Stimulated activated CD8-positive, alpha-beta memory T cell treated with anti-CD3 and anti-CD28 coated beads, Interleukin-7, amount 100 ng/mL, for 1 hour (primary cell): ENCODE data around the gene SYT9.

Experiments
- DNase-seq, 2 donors: peaks; one replicate each; pipeline ENCODE4 v3.0.0-alpha.2; 2020; ENCODE audit warnings: low read depth in 2 of 2

SYT9 gene, protein sequence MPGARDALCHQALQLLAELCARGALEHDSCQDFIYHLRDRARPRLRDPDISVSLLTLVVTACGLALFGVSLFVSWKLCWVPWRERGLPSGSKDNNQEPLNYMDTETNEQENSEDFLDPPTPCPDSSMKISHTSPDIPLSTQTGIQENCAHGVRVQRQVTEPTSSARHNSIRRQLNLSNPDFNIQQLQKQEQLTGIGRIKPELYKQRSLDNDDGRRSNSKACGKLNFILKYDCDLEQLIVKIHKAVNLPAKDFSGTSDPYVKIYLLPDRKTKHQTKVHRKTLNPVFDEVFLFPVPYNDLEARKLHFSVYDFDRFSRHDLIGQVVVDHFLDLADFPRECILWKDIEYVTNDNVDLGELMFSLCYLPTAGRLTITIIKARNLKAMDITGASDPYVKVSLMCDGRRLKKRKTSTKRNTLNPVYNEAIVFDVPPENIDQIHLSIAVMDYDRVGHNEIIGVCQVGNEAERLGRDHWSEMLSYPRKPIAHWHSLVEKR

DNA sequence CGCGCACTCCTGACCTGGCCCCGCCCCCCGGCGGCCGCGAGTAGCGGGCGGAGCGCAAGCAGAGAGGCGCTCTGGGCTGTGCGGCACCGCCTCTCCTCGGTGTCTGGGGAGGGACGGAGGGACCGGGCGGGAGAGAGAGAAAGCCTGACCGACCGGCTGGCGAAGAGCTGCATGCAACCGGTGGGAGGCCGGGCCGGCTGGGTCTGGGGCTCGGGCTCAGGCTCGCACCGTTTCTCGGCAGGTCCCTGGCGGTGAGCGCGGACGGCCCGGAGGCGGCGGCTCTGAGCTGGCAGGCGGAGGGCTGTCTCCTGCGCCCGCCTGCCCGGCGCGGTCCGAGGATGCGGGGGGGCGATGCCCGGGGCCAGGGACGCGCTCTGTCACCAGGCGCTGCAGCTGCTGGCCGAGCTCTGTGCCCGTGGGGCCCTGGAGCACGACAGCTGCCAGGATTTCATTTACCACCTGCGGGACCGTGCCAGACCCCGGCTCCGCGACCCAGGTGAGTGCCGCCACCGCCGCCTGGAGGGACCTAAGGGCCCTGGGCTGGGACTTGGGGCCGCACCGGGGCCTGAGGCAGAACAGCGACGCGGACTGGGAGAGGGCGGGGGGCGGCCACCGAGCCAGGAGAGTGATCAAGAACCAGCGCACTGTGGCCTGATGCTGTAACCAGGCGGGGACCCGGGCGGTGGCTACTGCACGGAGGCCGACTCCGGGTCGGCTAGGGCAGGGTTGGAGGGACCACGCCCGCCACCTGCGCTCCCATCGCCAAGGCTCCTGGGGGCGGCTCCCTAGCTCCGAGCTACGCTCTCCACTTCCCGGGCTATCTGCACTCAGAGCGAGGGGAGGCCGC, at the start of gene SYT9:
TSS of gene SYT9 (plus strand) at position 69 of the 847 bp plus-strand sequence. CDS start at position 352, 283 bp downstream.
- no peak for DNase-seq

DNA sequence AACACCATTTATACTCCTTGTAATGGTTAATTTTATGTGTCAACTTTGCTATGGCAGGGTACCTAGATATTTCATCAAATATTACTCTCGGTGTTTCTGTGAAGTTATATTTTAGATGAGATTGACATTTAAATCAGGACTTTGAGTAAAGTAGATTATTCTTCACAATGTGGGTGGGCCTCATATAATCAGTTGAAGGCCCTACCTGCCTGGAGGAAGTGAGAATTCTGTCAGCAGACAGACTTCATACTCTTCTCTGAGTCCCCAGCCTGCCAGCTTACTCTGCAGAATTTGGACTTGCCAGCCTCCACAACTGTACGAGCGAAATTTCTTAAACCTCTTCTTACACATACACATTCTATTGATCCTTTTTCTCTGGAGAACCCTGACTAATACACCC, 49.3 kb upstream of the SYT9 start:
- DNase-seq, result no peak

DNA sequence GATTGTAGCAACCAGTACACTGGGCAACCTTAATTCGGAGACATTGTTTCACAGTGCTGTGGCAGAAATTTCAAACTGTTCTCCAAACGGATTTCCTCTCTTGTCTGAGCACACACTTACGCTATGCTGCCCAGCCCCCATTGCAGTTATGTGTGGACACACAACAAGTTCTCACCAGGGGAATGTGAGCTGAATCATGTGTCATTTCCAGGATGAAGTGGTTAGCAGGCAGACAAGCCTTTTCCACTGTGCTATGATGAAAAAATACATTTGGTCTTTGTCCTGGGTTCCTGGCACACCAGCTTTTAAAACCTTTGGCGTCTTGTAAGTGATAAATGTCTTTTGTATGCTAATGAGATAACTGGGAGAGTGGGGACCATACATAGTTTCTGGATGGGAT, 46.9 kb upstream of the SYT9 start:
- DNase-seq, result no peak

DNA sequence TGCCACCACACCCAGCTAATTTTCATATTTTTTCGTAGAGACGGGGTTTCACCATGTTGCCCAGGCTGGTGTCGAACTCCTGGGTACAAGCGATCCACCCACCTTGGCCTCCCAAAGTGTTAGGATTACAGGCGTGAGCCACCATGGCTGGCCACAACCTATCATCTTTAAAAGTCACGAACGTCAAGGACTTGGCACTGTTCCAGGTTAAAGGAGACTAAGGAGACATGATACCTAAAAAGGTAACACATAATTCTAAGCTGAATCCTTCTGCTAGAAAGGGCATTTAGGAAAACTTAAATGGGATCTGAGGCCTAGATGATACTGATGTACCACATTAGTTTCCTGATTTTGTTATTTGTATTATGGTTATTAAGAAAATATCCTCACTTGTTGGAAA, 43.3 kb upstream of the SYT9 start:
- no peak for DNase-seq

DNA sequence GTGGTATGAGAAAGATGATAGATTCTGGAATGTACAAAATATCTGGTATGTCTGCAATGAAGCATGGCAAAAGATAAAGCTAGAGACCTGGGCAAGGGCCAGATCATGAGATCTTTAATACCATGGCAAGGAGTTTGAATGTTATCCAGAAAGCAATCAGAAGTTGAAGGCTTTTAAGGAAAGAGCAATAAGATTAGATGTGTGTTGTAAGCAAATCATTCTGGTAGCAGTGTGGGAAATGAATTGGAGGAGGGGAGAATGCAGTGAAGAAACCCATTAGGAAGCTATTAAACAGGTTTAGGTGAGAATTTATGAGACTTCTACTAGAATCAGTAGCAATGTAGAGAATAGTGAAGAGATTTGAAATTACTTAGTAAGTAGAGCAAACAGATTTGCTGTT, 32.2 kb upstream of the SYT9 start:
- DNase-seq, result no peak

DNA sequence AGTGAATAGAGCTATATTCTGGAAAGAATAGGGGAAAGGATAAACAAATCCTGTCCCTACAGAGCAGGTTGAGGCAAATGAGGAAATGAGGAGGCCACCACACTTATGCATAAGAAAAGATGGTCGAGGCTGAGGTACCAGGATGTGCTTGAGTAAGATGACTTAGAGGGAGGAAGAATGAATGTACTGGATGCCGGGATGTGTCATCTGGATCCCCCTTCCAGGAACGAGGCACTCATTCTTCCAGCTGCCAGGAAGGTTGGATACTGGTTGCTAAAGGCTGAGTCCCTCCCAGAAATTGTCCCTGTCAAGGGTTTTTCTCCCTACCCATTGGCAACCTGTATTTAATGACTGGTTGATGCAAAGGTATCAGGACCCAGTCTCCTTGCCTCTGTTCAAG, 31.1 kb upstream of the SYT9 start:
- DNase-seq, result no peak

DNA sequence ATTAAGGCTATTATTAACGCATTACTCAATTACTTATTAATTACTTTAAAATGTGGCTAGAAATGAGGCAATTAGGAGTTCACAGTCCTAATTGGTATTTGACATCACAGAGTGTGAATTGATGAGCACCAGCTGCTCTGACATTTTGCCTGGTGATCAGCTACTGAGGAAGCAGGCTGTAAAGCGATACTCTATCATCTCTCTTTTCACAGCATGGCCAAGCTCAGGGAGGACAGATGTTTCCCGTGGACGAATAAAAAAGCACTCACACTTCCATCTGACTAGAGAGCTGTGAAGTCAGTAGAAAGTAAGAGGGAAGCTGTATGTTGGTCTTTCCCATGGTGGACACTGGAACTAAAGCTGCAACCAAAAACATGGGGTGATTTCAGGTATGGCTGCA, 29.1 kb upstream of the SYT9 start:
- DNase-seq, result no peak

DNA sequence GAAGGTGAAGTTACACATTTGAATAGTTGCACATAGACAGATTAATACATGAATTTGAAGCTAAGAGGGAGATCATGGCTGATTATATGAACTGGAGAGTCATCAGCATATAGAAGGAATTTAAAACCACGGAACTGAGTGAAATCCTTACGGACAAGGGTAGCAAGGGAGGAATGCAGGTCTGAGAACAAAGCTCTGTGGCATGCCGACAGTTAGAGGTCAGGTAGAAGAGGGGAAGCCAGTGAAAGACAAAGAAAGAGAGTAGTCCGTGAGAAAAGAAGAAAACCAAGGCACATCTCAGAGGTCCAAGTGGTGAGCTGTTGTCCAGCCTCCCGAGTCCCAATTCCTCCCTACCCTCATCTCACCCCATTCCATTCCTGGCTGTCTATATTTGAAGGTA, 11.8 kb upstream of the SYT9 start:
- DNase-seq, result no peak

DNA sequence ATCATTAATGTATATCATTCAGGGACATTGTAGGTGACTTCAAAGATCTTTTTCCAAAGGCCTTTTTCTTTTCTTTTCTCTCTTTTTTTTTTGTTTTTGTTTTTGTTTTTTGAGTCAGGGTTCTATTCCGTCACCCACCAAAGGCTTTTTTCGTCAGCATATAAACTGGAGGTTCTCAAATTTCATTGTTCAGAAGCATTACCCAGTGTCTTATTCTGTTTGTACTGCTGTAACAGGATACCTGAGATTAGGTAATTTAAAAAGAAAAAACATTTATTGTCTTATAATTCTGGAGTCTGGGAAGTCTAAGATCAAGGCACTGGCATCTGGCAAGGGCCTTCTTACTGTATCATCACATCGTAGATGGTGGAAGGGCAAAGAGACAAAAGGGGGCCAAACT, 6.4 kb upstream of the SYT9 start:
- DNase-seq, result no peak

DNA sequence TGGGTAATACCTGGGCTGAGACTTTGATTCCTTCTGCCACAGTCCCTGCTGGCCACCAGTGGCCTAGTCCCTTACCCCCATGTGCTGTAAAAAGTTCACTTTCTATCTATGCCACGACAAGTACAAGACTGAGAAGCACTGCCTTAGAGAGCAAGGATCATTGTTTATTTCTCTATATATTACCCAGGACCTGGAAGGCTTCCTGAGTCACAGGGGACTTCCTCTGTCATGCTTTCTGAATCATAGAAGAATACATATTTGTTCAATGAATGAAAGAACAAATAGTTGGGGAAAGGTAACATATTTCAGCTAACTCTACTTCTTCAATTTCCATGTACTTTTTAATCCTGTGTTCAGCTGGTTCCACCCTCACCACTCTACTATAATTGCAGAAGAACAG, 5.5 kb upstream of the SYT9 start:
- no peak for DNase-seq

DNA sequence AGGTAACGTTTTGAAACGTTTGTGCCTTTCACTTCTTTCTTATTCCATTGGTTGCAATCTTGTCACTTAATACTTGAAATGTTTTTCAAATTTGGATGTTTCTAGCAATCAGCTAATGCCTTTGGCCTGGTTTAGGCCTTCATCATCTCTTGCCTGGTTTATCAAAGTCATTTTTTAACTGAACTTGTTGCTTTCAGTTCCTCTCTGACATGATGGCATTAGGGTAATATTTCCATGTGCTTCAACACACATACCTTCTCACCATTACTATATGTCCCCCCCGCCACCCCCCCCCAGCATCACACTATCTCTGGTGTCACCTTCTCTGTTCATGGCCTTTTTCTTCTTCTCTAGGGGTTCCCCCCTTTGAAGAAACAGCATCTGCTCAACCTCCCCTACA, 1.5 kb upstream of the SYT9 start:
- DNase-seq, result no peak

DNA sequence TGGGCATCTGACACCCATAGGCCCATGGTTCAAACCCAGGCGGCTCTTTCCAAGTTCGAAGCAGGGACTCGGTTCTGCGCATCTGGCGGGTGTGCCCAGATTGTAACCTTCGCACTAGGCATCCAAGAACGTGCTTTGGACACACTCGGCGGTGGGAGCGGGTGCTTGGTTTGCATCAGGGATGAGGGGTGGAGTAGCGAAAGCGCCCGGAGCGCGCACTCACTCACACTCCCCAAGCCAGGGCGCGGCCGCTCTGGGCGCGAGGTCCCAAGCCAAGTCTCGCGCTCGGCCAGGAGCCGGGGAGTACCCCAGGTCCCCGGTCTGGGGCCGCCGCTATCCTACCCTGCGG, 243 bp upstream of the SYT9 start:
- DNase-seq, result no peak

DNA sequence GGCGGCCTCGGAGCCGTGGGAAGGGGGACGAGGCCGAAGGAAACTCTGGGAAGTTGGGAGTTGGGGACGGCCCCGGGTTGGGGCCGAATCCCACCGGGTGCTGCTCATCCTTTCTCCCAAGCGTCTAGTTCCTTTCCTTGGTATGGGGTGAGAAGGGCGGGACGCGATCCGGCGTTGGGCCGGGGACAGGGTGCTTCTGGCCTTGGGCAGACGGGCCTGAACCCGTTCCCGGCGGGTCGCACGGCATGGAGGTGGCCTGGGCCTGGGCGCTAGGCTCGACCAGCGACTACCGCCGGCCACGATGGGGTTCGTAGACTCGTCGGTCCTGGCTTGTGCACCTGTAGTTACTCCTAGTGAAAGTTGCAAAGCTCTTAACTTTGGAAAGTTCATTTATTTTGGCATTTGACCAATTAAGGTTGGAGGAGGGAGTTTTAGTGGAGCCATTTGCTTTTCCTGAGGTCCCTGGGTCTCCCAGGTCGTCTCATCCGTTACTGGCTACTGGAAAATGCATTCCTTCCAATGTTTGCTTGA, 1.0 kb downstream of the SYT9 start:
- no peak for DNase-seq

DNA sequence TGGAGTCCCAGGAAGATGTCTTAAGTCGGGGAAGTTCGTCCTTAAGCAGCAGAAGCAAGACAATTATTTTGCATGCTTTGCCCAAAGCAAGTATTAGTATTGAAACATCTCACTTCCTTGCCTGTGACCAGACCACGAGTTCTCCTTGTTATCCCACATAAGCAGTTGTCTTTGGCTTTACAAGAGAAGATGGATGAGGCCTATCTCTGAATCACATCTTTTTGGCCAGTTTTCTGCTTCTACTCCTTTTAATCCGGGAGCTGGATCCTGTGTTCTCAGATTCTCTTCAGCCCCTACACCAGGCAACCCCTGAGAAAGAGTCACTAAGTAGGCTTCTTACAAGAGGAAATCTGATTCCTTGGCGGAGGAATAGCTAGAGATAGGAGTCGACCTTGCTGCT, 2.1 kb downstream of the SYT9 start:
- no peak for DNase-seq

DNA sequence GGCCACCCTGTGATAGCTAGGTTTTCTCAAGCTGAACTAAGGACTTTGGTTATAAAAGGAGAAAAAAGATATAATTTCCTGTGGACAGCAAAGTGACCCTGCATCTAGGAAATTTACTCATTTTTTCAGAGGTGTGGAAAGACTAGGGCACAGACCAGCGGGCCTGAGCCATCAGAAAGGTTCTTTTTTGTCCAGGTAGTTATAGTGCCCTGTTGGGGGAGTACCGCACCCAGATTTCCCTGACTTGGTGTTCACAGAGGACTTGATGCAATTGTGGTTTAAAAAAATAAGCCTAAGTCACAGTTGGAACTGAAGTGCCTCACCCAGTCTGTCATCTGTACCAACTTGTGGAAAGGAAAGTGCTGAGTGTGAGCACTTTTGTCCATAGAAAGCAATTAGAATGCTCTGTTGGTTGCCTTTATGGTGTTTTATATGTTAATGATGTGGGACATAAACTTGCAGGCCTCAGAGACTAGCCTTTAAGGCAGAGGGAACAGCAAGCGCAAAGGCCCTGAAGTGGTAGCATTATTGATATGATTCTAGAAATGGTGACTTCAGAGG, 3.1 kb downstream of the SYT9 start:
- no peak for DNase-seq

DNA sequence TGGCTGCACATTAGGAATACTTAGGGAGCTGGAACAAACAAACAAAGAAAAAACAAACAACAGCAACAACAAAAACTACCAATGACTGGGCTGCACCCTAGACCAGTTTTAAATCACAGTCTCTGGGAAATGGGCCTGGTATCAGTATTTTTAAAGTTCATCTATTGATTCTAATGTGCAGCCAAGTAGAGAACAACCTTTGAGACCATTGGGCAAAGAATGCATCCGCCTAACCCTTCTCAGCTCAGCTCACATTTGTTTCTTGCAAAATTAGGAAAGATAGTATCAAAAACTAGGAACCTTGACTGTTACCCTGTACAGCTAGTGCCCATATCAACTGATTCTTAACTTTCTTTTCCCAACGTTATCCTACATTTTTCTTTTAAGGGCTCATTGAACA, 5.2 kb downstream of the SYT9 start:
- no peak for DNase-seq

DNA sequence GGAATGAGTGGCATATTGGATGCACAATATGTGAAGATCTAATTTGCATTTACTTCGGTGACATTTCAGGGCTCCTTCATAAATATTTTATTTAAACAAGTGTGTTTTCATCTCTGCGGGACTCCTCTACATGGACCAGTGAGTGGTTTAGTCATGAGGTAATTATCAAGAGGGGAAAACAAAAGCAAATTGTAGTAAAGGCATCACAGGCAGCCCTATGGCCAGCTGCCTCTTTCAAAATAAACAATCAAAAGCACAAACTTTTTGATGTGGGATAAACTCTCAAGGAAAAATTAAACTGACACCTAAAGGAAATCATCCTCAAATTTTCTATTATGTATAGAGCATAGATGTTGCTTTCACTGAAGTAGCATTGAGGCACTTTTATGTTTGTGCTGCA, 6.0 kb downstream of the SYT9 start:
- no peak for DNase-seq

DNA sequence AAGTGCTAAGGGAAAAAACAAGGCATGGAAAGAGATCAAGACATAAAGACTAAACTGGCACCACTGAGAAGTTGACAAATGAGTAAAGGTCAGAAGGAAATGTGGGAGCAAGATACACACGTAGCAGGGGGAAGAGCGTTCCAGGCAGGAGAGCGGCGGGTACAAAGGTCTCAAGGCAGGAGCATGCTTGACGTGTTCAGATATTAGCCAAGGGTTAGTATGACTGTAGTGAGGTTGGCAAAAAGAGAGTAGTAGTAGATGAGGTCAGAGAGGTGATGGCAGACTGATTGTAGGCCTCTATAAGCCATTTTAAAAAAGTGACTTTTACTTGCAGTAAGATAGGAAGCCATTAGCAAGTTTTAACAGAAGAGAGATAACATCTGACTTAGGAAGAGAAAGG, 9.9 kb downstream of the SYT9 start:
- no peak for DNase-seq

DNA sequence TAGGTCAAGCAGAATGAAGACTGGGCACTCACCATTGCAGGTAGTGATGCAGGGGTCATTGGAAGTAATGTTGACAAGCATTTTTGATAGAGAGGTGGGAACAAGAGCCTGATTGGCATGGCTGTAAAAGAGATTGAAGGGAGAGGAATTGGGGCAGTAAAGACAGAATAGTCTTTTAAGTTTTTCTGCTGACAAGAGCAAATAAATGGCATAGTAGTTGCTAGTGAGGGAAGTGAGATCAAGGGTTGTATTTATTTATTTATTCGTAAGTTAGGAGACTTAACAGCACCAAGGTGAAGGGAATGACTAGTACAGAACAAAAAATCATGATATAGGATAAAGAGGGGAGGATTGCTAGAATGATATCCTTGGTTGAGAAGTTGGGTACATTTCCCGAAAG, 11.0 kb downstream of the SYT9 start:
- no peak for DNase-seq

DNA sequence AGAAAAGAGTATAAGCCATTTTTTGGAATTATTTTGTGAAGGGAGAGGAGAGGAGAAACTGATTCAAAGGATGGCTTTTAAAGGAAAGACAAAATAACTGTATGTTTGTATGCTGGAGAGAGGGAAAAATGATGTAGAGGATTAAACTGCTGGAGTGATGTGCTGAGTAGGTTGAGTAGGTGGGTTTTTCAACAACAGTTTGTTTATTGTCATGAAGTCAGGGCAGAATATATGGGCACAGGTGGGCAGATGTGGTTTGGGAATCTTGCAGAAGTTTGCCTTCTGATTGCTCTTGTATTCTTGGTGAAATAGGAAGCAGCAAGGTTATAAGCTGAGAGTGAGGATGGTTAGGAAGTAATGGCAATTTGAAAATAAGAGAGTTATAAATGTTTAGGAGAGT, 12.1 kb downstream of the SYT9 start:
- no peak for DNase-seq

DNA sequence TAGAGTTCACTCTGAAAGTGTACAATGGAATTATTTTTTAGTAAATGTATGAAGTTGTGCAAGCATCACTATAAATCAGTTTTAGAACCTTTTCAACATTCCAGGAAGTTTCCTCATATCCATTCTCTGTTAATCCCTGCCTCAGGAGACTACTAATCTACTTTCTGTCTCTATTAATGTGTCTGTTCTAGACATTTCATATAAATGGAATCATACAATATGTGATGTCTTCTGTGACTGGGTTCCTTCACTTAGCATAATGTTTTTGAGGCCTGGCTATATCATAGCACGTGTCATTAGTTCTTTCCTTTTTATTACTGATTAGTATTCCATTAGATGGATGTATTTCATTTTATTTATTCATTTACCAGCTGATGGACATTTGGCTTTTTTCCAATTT, 17.1 kb downstream of the SYT9 start:
- no peak for DNase-seq

DNA sequence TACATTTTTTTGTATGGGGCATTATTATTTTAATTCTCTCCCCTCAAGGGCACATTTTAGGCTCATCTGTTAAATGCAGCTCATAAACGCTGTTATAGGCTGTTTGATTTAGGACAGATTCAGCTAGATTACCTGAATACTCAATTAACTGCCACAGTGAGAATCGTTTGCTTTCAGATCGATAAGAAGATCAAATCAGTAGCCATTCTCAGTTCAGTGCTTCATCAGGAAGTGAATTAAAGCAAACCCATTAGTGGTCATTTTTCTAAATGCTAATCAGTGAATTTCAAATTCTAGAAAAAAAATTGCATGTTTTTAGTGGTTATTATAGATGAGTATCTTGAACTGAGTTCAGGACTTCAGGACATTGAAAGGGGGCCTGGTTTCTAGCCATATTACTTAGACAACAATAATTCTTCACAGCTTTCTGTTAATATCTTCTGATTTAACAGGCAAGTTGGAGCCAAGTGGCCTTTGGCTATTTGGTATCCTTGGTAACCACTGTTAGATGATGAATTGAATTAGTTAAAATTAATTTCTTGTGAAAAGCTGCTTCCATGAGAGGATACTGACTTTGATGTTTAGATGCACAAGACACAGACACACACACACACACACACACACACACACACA, 18.6 kb downstream of the SYT9 start:
- DNase-seq, result no peak
